Kidney epithelial cell (primary cell): ENCODE data around the gene MYH8. TPM values are rescaled to one million over a fixed set of nuclear protein-coding genes. Genes with fewer than 3 reads are reported as not detected.

Experiments
- DNase-seq: peaks from one replicate; pipeline ENCODE4 v3.0.0-alpha.2; 2010; ENCODE audit warnings: low read depth
- H3K27me3 ChIP-seq: 2 replicates; pipeline ENCODE4 v1.6.0; 2011; ENCODE audit warnings: low read length; ENCODE audit not compliant: control insufficient read depth, insufficient read depth
- H3K36me3 ChIP-seq: 2 replicates; pipeline ENCODE4 v1.5.1; 2011; ENCODE audit warnings: low read length; ENCODE audit not compliant: control insufficient read depth, insufficient read depth
- H3K4me3 ChIP-seq: 2 replicates; pipeline ENCODE4 v1.5.1; 2011; ENCODE audit warnings: low read depth, mild to moderate bottlenecking, control low read depth, low read length
- total RNA-seq: library from RNA; depleted of rRNA; stranded (reverse); fragments of >200 nt; gene quantifications from 2 replicates; pipeline ENCODE4 v1.2.3, GENCODE V29; 2015
- TF ChIP-seq, protein P1 (sequence below): IDR thresholded peaks from 2 replicates; pipeline ENCODE4 v1.5.1; 2011; ENCODE audit warnings: mild to moderate bottlenecking, moderate library complexity, low read length, control low read depth, inconsistent platforms; ENCODE audit not compliant: insufficient read depth, poor library complexity, severe bottlenecking

Gene MYH8
- not detected in 2 replicates for total RNA-seq

DNA sequence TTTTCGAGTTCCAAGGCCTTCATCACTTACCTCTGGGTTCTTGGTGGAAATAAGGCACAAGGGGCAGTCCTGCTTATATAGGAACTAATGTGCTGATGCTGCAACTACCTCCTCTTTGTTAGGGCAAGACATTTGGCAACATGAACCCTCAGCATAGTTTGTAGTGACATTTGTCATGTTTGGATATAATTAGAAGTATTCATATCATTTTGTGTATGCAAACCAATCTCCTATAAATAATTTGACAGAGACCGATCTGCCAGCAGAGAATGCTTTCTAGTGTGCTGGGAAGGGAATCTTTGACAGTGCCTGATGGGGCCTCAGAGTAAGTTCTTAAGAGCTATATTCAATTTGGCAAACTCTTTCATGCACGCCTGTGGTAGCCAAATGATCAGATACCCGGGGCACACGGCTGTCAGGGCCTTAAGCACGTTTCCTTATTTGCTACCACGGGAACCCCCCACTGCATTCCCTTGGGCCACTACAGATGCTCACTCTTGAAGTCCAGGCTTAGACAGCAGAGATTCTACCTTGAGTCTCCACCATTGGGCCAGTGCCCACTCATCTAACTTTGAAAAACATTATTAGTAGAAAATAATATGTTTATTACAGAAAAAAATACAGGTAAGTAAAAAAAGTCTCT, at the start of gene MYH8:
MYH8 (minus strand) TSS at position 51 of the 643 bp plus-strand sequence. CDS start 1,723 bp downstream, outside the sequence.
- no peaks in the 10 kb centered on the region for H3K36me3 ChIP-seq
- TF ChIP-seq, protein P1, sequence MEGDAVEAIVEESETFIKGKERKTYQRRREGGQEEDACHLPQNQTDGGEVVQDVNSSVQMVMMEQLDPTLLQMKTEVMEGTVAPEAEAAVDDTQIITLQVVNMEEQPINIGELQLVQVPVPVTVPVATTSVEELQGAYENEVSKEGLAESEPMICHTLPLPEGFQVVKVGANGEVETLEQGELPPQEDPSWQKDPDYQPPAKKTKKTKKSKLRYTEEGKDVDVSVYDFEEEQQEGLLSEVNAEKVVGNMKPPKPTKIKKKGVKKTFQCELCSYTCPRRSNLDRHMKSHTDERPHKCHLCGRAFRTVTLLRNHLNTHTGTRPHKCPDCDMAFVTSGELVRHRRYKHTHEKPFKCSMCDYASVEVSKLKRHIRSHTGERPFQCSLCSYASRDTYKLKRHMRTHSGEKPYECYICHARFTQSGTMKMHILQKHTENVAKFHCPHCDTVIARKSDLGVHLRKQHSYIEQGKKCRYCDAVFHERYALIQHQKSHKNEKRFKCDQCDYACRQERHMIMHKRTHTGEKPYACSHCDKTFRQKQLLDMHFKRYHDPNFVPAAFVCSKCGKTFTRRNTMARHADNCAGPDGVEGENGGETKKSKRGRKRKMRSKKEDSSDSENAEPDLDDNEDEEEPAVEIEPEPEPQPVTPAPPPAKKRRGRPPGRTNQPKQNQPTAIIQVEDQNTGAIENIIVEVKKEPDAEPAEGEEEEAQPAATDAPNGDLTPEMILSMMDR = no peak
- H3K27me3 ChIP-seq = no peaks in the 10 kb centered on the region
- no peak for DNase-seq
- H3K4me3 ChIP-seq = no peak within 1 kb of the TSS

DNA sequence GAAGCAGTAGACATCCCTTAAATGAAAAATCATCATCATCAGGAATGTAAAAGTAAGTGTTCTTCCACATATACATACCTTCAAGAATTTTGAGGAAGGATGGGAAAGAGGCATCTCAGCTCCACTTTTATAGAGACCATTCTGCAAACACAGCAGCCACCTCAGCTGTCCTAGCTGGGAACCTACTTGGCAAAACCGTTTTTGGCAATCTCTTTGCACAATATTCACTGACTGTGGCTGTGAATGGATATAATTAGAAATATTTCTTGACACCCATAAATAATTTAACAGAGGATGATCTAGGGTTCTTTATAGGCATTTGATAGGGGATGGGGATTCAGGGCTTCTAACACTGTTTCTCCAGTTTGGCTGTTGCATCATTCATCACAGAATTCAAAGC, 47.7 kb upstream of the MYH8 start, which contains the start of gene MYH4:
MYH4 (minus strand) TSS at position 101 of the 400 bp plus-strand sequence. CDS start 2,814 bp downstream, outside the sequence.
- Histone ChIP-seq H3K27me3 (no peaks in the 10 kb centered on the region), H3K4me3 (no peak within 1 kb of the TSS), H3K36me3 (no peaks in the 10 kb centered on the region)
- TF ChIP-seq, protein P1 = no peak
- no peak for DNase-seq

DNA sequence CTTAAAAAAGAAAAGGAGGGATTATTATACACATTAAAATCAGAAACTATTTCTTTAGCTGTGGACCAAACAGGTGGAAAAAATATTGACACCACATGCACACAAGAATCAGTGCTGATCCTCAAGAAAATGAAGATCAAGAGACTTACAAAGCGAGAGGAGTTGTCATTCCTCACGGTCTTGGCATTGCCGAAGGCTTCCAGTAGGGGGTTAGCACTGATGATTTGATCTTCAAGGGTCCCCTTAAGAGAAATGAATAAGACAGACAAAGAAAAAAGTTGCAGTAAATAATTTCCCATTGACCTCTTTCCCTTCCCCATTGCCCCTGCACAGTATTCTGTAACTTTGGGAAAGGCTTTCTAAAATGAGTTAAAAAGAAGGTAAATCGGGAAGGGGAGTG, 41.7 kb upstream of the MYH8 start:
- H3K27me3 ChIP-seq = no peaks in the 10 kb centered on the region
- H3K4me3 ChIP-seq = no peak overlapping the region
- no peak for DNase-seq
- H3K36me3 ChIP-seq = no peaks in the 10 kb centered on the region
- TF ChIP-seq, protein P1 = no peak

DNA sequence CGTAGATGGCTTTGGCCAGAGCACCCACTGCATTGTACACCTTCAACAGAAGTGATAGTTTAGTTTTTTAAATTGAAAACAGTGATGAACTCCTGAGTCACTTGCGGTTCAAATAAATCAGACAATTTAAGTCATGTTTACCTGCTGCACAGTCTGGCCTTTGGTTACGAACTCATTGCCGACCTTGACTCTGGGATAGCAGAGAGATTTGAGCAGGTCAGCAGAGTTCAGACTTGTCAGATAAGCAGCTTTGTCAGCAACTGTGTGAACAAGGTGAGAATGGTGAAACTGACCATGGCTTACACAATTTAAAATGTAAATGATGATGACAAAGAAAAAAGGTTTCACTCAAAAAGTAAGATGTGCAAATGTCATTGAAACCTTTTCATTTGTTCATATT, 38.3 kb upstream of the MYH8 start:
- H3K36me3 ChIP-seq = no peaks in the 10 kb centered on the region
- no peak overlapping the region for H3K4me3 ChIP-seq
- no peaks in the 10 kb centered on the region for H3K27me3 ChIP-seq
- TF ChIP-seq, protein P1 = no peak
- no peak for DNase-seq

DNA sequence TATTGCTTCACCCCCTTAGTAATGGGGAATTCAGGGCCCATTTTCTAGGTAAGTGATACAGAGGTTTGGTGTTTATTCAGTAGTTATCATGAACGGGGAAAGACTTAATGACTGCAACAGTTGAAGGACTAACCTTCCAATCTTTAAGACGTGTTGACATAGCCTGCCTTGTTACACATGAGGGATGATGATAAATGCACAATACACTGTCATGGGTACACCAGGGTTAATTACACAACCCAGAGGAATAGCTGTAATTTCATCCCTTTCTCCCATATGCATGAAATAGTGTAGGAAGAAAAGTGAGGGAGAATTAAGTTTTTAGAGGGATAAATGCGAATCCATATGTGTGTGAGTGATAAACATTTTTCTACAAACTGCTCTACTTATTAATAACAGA, 37.0 kb upstream of the MYH8 start:
- TF ChIP-seq, protein P1 = no peak
- no peak for DNase-seq

DNA sequence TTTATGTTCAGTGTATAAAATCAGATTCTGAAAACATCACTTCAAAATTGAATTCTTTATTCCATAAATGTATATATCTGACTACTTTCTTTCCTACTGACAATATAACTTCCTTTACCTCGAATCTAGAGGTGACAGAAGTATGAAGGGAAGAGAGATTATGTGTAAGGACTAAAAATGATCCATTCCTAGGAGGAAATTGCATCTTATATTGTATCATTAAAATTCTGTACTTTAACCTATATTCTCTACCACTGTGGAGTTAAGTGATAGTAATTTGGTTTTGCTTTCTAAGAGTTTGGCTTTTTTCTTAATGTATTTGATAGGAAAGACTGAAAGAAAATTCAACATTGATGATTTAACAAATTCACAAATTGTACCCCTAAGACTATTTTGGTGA, 36.2 kb upstream of the MYH8 start:
- no peak for DNase-seq
- TF ChIP-seq, protein P1 = no peak
- H3K36me3 ChIP-seq = no peaks in the 10 kb centered on the region
- no peaks in the 10 kb centered on the region for H3K27me3 ChIP-seq
- H3K4me3 ChIP-seq = no peak overlapping the region

More for the DNA sequence above, 37.0 kb upstream of the MYH8 start:
- H3K27me3 ChIP-seq = no peaks in the 10 kb centered on the region
- no peaks in the 10 kb centered on the region for H3K36me3 ChIP-seq
- no peak overlapping the region for H3K4me3 ChIP-seq
